HepG2 (cell line): ENCODE measurements around the gene FKBP1B. TPM values are rescaled to one million over a fixed set of nuclear protein-coding genes. Genes with fewer than 3 reads are reported as not detected.
A peak's percentile ranks its signal among the peaks of the same experiment; 100 is the strongest.

Experiments used
- GATA4 ChIP-seq: sonication (generic); IDR thresholded peaks from 2 replicates; pipeline ENCODE4 v1.6.1; 2016; ENCODE audit warnings: antibody characterized with exemption, low read depth, borderline replicate concordance
- HHEX ChIP-seq: IDR thresholded peaks from 2 replicates; pipeline ENCODE4 v1.6.1; 2016; ENCODE audit warnings: control low read depth
- HNF4A ChIP-seq: sonication (generic); formaldehyde crosslinking; IDR thresholded peaks from 2 replicates; pipeline ENCODE4 v1.4.0; 2020; ENCODE audit warnings: missing genetic modification reagents
- IRX3 ChIP-seq: sonication (generic); formaldehyde crosslinking; IDR thresholded peaks from 2 replicates; pipeline ENCODE4 v1.8.1; 2023; ENCODE audit warnings: mild to moderate bottlenecking, low read depth, missing genetic modification reagents, borderline replicate concordance
- KDM3A ChIP-seq: IDR thresholded peaks from 2 replicates; pipeline ENCODE4 v1.6.1; 2018; ENCODE audit warnings: low read depth, missing compliant biosample characterization
- MYPOP ChIP-seq: sonication (generic); formaldehyde crosslinking; IDR thresholded peaks from 2 replicates; pipeline ENCODE4 v1.8.1; 2023; ENCODE audit warnings: mild to moderate bottlenecking, moderate library complexity, missing genetic modification reagents
- ZBTB10 ChIP-seq: sonication (generic); formaldehyde crosslinking; IDR thresholded peaks from 2 replicates; pipeline ENCODE4 v1.4.0; 2020; ENCODE audit warnings: missing genetic modification reagents, borderline replicate concordance
- ZMYM2 ChIP-seq: sonication (generic); formaldehyde crosslinking; IDR thresholded peaks from 2 replicates; pipeline ENCODE4 v1.8.0; 2022; ENCODE audit warnings: mild to moderate bottlenecking, missing genetic modification reagents
- ZNF138 ChIP-seq: sonication (generic); formaldehyde crosslinking; IDR thresholded peaks from 2 replicates; pipeline ENCODE4 v1.5.0; 2020; ENCODE audit warnings: mild to moderate bottlenecking, low read depth, missing genetic modification reagents
- ZNF512 ChIP-seq: sonication (generic); formaldehyde crosslinking; IDR thresholded peaks from 2 replicates; pipeline ENCODE4 v1.4.0; 2020; ENCODE audit warnings: mild to moderate bottlenecking, missing genetic modification reagents
- ZNF670 ChIP-seq: sonication (generic); formaldehyde crosslinking; IDR thresholded peaks from 2 replicates; pipeline ENCODE4 v1.8.0; 2022; ENCODE audit warnings: mild to moderate bottlenecking, missing genetic modification reagents, borderline replicate concordance
- polyA plus RNA-seq, 8 experiments: library from polyadenylated mRNA; depleted of rRNA in 3 of 8; stranded (reverse) in 7 of 8; unstranded in 1 of 8; fragments of >200 nt; fragmentation: Illumina TruSeq in 4 of 8; extraction: Trizol in 4 of 8; gene quantifications; 2 replicates each; pipeline versions ENCODE4 v1.2.1 to v1.2.3, GENCODE V29; 2011 to 2016; ENCODE audit warnings: low read depth in 4 of 8, missing spikeins in 1 of 8, mixed read lengths in 1 of 8; ENCODE audit not compliant: insufficient read depth in 1 of 8
- total RNA-seq, 5 experiments: library from RNA; depleted of rRNA; stranded (reverse); fragments of >200 nt; fragmentation: Illumina TruSeq; extraction: Trizol; gene quantifications; 2 replicates each; pipeline ENCODE4 v1.2.3, GENCODE V29; 2016; ENCODE audit warnings: low read depth in 1 of 5
- TF ChIP-seq, protein P1 (sequence below): IDR thresholded peaks from 2 replicates; pipeline ENCODE4 v1.6.1; 2016; ENCODE audit warnings: missing biosample characterization, missing genetic modification reagents, low read depth
- TF ChIP-seq, protein P2 (sequence below): sonication (generic); formaldehyde crosslinking; IDR thresholded peaks from 2 replicates; pipeline ENCODE4 v1.4.0; 2020; ENCODE audit warnings: low read depth, missing genetic modification reagents
- TF ChIP-seq, protein P3 (sequence below): sonication (generic); formaldehyde crosslinking; IDR thresholded peaks from 2 replicates; pipeline ENCODE4 v1.8.0; 2022; ENCODE audit warnings: low read depth, missing genetic modification reagents

Gene FKBP1B
- total and polyA plus RNA-seq, 2 of the 13 experiments (the other 11 are each of a cell fraction or from before 2014, with no cell fraction given) = 35.2 to 96.3 TPM

DNA sequence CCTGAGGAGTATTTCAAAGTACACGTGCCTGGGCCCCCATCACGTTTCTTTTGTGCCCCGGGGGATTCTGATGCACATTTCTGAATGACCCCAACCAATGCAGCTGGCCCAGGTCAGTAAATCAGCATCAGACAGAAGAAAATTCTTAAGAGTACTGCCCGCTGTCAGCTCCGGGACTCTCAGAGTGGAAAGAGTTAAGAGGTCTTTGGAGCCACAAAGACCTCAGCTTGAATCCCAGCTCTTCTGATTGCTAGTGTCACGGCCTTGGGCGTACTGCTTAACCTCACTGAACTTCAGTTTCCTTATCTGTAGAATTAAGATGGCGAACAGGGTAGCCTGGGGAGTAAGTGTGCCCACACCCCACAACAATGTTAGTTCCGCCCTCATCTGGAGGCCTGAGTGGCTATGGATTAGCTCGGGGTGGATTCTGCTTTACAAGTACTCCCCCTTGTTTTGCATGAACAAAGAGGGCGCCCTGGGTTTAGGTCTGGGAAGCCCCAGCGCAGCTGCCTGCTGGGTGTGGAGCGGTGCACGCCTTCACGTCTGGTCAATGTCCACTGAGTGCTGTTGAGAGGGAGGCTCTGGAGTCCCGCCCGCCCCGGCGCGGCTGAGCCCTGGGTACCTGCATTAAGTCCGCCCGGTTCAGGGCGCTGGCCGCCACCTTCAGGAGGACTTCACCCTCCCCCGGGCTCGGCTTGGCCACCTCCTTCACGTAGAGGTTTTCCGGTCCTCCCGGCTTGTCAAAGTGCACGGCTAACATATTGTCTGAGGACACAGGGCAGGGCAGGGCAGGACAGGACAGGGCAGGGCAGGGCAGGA is 34.2 kb downstream of the FKBP1B start (continued):
- TF ChIP-seq MYPOP (CRISPR knock-in tag) (peak; percentile 68; the same call in 1 of the 2 replicates), HHEX (CRISPR knock-in tag) (no peak), ZNF670 (CRISPR knock-in tag) (peak; percentile 87; the same call in 1 of the 2 replicates), ZBTB10 (no peak), ZNF138 (CRISPR knock-in tag) (0 out of 2 replicates have a peak, but pooled peaks have one; percentile 68), IRX3 (CRISPR knock-in tag) (no peak), KDM3A (CRISPR knock-in tag) (no peak), ZMYM2 (CRISPR knock-in tag) (0 out of 2 replicates have a peak, but pooled peaks have one; percentile 59), HNF4A (peak; percentile 88), ZNF512 (CRISPR knock-in tag) (no peak; the same call in 1 of the 2 replicates), GATA4 (0 out of 2 replicates have a peak, but pooled peaks have one; percentile 7)
- TF ChIP-seq, protein P1, sequence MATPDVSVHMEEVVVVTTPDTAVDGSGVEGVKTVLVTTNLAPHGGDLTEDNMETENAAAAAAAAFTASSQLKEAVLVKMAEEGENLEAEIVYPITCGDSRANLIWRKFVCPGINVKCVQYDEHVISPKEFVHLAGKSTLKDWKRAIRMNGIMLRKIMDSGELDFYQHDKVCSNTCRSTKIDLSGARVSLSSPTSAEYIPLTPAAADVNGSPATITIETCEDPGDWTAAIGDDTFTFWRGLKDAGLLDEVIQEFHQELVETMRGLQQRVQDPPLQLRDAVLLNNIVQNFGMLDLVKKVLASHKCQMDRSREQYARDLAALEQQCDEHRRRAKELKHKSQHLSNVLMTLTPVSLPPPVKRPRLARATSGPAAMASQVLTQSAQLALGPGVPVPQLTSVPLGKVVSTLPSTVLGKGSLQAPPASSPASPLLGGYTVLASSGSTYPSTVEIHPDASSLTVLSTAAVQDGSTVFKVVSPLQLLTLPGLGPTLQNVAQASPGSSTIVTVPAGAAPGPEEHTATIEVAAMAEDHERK = 0 out of 2 replicates have a peak, but pooled peaks have one; percentile 36
- TF ChIP-seq, protein P2, sequence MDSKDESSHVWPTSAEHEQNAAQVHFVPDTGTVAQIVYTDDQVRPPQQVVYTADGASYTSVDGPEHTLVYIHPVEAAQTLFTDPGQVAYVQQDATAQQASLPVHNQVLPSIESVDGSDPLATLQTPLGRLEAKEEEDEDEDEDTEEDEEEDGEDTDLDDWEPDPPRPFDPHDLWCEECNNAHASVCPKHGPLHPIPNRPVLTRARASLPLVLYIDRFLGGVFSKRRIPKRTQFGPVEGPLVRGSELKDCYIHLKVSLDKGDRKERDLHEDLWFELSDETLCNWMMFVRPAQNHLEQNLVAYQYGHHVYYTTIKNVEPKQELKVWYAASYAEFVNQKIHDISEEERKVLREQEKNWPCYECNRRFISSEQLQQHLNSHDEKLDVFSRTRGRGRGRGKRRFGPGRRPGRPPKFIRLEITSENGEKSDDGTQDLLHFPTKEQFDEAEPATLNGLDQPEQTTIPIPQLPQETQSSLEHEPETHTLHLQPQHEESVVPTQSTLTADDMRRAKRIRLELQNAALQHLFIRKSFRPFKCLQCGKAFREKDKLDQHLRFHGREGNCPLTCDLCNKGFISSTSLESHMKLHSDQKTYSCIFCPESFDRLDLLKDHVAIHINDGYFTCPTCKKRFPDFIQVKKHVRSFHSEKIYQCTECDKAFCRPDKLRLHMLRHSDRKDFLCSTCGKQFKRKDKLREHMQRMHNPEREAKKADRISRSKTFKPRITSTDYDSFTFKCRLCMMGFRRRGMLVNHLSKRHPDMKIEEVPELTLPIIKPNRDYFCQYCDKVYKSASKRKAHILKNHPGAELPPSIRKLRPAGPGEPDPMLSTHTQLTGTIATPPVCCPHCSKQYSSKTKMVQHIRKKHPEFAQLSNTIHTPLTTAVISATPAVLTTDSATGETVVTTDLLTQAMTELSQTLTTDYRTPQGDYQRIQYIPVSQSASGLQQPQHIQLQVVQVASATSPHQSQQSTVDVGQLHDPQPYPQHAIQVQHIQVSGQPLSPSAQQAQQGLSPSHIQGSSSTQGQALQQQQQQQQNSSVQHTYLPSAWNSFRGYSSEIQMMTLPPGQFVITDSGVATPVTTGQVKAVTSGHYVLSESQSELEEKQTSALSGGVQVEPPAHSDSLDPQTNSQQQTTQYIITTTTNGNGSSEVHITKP = peak; percentile 74; the same call in 1 of the 2 replicates
- TF ChIP-seq, protein P3, sequence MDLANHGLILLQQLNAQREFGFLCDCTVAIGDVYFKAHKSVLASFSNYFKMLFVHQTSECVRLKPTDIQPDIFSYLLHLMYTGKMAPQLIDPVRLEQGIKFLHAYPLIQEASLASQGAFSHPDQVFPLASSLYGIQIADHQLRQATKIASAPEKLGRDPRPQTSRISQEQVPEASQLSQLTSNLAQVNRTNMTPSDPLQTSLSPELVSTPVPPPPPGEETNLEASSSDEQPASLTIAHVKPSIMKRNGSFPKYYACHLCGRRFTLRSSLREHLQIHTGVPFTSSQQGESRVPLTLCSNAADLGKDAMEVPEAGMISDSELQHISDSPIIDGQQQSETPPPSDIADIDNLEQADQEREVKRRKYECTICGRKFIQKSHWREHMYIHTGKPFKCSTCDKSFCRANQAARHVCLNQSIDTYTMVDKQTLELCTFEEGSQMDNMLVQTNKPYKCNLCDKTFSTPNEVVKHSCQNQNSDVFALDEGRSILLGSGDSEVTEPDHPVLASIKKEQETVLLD (CRISPR knock-in tag) = no peak; the same call in 1 of the 2 replicates
